ENCODE data around the gene TTC13. TPM values are rescaled to one million over a fixed set of nuclear protein-coding genes. Genes with fewer than 3 reads are reported as not detected.

The TTC13 gene
- total RNA-seq, 1 donor from 2014 or later = 23.0 TPM

DNA sequence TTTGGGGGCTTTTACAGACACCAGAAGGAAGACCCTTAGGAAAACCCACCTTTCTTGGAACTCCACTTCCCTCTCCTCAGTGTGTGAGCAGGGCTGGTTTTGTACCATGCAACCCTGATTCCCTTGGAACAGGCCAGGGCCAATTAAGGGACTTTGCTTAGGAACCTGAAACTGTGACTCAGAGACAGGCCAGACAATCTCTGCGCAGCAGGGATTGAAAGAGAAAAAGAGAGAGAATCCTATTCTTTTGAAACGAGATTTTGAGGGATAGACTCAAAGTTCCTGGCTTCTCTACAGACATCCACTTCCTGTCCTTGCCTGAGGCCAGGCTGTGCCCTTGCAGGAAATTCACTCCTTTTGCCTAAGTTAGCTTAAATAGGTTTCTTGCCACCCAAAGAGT is 87.2 kb downstream of the TTC13 start:
- no peaks in the 10 kb centered on the region for H3K36me3 Mint-ChIP-seq
- no peak overlapping the region for H3K27ac Mint-ChIP-seq

GRCh38 chr1:230884646-230885045 is 94.0 kb downstream of the TTC13 start:
- Mint-ChIP-seq H3K4me1 (peaks cover 21% of the 10 kb centered on the region), H3K36me3 (no peaks in the 10 kb centered on the region), H3K27ac (no peak overlapping the region), H3K27me3 (ENCODE audit: insufficient read depth, low read depth) (peaks cover 23% of the 10 kb centered on the region), H3K9me3 (peaks cover 15% of the 10 kb centered on the region), H3K4me3 (no peak overlapping the region)
- H4K20me1 ChIP-seq (ENCODE audit: low read depth) = no peaks in the 10 kb centered on the region
- no peak overlapping the region for H3K4me2 ChIP-seq
- no peaks in the 10 kb centered on the region for H3K9me3 ChIP-seq (ENCODE audit: low read depth)
- H3K4me1 ChIP-seq = peaks cover 6% of the 10 kb centered on the region
- no peaks in the 10 kb centered on the region for H3F3A ChIP-seq (ENCODE audit: low read depth)
- H3K27me3 ChIP-seq = no peaks in the 10 kb centered on the region
- DNase-seq (ENCODE audit: low spot score) = no peak
- H3K27ac ChIP-seq = no peak overlapping the region
- H3K4me3 ChIP-seq = no peak overlapping the region
- no peaks in the 10 kb centered on the region for H3K79me2 ChIP-seq (ENCODE audit: low read depth)
- no peak overlapping the region for H2AFZ ChIP-seq (replicated peaks)
- no peak overlapping the region for H3K9ac ChIP-seq
- TF ChIP-seq CTCF (IDR thresholded peaks at IDR 0.05) (no peak), EZH2 (IDR thresholded peaks at IDR 0.05) (no peak), EZH2phosphoT487 (IDR thresholded peaks at IDR 0.05) (no peak)
- H3K36me3 ChIP-seq = no peaks in the 10 kb centered on the region

More for the DNA sequence above, 87.2 kb downstream of the TTC13 start:
- Histone ChIP-seq H3K4me3 (no peak overlapping the region), H3K4me1 (peaks cover 6% of the 10 kb centered on the region), H3K4me2 (no peak overlapping the region), H3F3A (ENCODE audit: low read depth) (peaks cover 6% of the 10 kb centered on the region), H3K79me2 (ENCODE audit: low read depth) (no peaks in the 10 kb centered on the region), H3K36me3 (no peaks in the 10 kb centered on the region), H2AFZ (replicated peaks) (no peak overlapping the region), H3K27me3 (no peaks in the 10 kb centered on the region), H3K9me3 (ENCODE audit: low read depth) (no peaks in the 10 kb centered on the region), H3K27ac (peak overlapping the region; percentile 24), H4K20me1 (ENCODE audit: low read depth) (no peaks in the 10 kb centered on the region), H3K9ac (no peak overlapping the region)
- H3K4me3 Mint-ChIP-seq = no peak overlapping the region
- peaks cover 13% of the 10 kb centered on the region for H3K4me1 Mint-ChIP-seq
- peaks cover 2% of the 10 kb centered on the region for H3K27me3 Mint-ChIP-seq (ENCODE audit: insufficient read depth, low read depth)
- no peak for TF ChIP-seq EZH2phosphoT487 (IDR thresholded peaks at IDR 0.05)
- TF ChIP-seq EZH2 (IDR thresholded peaks at IDR 0.05) = no peak
- no peak for TF ChIP-seq CTCF (IDR thresholded peaks at IDR 0.05)
- DNase-seq (ENCODE audit: low spot score) = peak; percentile 71
- H3K9me3 Mint-ChIP-seq = peaks cover 2% of the 10 kb centered on the region

DNA sequence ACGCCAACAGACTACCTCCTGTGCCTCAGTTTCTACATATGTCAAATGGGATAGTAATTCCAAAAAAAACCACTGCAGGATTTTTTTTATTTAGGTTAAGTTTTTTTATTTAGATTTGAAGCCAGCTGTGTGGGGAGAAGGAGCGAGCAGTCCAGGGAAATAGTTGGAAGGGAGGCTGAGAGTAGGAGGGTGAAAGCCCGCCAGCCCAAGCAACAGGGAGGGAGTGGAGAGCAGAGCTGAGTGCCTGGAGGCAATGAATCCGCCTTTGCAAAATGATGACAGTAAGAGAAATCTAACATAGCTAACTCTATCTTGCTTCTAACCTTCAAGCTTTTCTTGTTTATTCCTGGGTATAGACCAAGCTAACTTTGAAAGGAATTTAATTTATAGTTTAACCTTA is 94.7 kb downstream of the TTC13 start:
- no peak overlapping the region for H3K9ac ChIP-seq
- peaks cover 11% of the 10 kb centered on the region for H3K4me1 ChIP-seq
- Mint-ChIP-seq H3K4me3 (no peak overlapping the region), H3K36me3 (no peaks in the 10 kb centered on the region), H3K9me3 (peaks cover 15% of the 10 kb centered on the region), H3K27ac (no peak overlapping the region), H3K4me1 (peaks cover 26% of the 10 kb centered on the region), H3K27me3 (ENCODE audit: insufficient read depth, low read depth) (peaks cover 22% of the 10 kb centered on the region)
- H3K4me2 ChIP-seq = no peak overlapping the region
- H2AFZ ChIP-seq (replicated peaks) = no peak overlapping the region
- no peaks in the 10 kb centered on the region for H3F3A ChIP-seq (ENCODE audit: low read depth)
- no peak for DNase-seq (ENCODE audit: low spot score)
- H3K27ac ChIP-seq = no peak overlapping the region
- H4K20me1 ChIP-seq (ENCODE audit: low read depth) = no peaks in the 10 kb centered on the region
- H3K27me3 ChIP-seq = no peaks in the 10 kb centered on the region
- no peaks in the 10 kb centered on the region for H3K36me3 ChIP-seq
- H3K79me2 ChIP-seq (ENCODE audit: low read depth) = no peaks in the 10 kb centered on the region
- TF ChIP-seq CTCF (IDR thresholded peaks at IDR 0.05) (no peak), EZH2phosphoT487 (IDR thresholded peaks at IDR 0.05) (no peak), EZH2 (IDR thresholded peaks at IDR 0.05) (no peak)
- no peaks in the 10 kb centered on the region for H3K9me3 ChIP-seq (ENCODE audit: low read depth)
- no peak overlapping the region for H3K4me3 ChIP-seq
